HG03432 (cell line): ENCODE results near the gene CLSTN3.

Source experiments
- ATAC-seq: cut with Tn5 transposase; IDR thresholded peaks from one replicate; pipeline ENCODE4 v1.9.1; 2021; ENCODE audit warnings: mild to moderate bottlenecking, moderate library complexity; ENCODE audit not compliant: unreplicated experiment

CLSTN3 gene

DNA sequence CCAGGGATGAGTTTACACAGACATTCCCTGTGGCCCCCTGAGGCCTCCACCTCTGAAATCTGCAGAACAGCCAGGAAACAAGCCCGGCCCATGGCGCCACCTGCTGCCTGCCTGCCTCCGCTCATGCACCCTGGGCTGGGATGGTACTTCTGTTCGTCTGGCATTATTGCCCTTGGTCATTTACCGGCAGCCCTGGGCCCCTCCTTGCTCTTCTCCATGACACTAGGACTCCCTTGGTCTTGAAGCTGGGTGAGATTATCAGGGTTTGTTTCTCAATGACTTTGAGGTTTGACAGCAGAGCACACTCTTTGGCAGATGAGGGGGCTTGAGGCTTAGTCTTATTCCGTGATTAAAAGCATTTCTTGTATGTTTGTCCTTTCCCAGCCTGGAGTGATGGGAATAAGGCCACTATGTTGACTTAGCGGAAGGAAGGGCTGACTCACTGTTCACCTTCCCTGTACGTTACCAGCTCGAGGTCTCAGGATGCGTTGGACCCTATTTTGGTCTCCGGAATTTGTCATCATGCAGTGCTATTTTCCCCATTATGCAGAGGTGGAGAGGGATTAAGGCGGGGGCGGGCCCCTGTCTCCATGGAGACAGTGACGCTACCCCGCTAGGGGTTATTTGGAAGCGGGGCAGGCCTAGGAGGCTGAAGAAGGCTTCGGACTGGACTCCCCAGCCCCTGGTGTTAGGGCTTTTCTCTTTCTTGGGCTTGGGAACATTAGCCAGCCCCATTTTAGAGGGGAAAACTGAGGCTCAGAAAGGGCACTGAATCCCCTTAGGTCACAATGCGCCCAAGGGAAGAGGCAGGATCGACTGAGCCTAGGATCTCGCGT lies 58.6 kb downstream of the CLSTN3 start:
- peak; percentile 37 for ATAC-seq

DNA sequence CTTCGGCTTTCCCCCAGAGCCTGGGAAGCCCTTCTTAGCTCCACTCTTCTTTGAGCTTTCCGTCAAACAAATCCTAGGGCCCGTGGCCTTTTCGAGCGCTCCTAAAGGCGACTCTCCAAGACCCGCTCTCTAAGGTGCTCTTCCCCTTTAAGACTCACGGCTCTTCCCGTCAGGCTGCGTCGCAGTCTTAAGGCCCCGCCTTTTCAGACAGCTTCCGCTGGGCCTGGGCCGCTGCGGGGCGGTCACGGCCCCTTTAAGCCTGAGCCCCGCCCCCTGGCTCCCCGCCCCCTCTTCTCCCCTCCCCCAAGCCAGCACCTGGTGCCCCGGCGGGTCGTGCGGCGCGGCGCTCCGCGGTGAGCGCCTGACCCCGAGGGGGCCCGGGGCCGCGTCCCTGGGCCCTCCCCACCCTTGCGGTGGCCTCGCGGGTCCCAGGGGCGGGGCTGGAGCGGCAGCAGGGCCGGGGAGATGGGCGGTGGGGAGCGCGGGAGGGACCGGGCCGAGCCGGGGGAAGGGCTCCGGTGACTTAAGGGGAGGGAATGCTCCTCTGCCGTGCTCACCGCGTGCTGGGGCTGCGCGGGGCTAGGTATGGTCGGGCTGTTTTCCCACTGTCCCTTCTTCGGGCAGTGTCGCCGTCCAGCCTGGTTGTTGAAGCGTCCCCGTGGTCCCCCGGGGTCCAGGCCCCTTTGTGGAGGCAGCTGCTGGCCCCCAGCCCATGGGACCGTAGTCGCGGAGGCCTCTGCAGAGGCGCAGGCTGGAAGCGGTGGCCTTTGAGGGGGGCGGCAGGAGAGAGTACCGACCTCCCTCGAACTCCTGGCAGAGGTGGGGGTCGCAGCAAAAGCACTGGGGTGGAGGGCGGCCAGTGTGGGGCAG lies 59.5 kb downstream of the CLSTN3 start, which contains the start of gene PEX5:
PEX5 (plus strand) TSS at position 289 of the 870 bp plus-strand sequence. CDS start 692 bp downstream, outside the sequence.
- peak; percentile 95 for ATAC-seq

DNA sequence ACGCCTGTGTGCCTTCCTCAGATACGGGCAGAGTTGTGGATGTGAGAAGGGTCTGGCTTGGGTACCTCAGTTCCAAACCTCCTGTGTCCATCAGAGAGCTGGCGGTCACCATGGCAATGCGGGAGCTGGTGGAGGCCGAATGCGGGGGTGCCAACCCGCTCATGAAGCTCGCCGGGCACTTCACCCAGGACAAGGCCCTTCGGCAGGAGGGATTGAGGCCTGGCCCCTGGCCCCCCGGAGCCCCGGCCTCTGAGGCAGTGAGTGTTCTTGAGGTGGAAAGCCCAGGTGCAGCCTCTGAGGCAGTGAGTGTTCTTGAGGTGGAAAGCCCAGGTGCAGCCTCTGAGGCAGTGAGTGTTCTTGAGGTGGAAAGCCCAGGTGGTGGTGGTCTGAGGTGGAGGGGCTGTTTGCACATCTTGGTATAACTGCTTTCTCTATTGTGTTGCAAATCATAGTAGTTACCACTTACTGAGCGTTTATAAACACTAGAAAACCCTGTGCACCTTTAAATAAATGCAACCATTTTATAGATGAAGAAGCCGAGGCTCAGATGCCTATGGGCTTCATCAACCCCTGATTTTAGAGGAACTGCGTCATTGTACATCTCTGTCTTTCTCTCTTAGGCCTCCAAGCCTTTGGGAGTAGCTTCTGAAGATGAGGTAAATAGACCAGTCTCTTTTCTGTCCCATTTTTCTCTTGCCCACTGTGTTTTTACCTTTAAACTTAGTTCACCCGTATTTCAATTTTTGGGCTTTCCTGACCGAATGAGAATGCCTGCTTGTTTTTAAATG lies 60.3 kb downstream of the CLSTN3 start:
- ATAC-seq: peak; percentile 3

DNA sequence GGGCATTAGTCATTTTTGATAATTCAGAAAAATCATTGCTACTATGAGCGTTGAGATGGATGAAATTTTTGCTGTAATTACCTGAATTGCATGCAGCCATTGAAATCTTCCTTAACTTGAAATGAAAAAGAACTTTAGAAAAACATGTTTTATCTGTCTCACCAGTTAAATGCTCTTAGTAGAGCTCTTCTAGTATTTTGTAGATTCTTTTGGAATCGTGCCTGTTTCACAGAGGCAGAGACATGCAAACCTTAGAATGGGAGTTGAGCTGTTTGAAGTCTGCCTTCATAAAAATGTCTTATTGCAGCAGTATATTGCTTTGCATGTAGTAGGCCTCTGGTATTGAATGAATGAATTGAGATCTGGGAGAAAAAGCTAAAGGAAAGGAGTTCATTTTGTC lies 63.5 kb downstream of the CLSTN3 start:
- no peak for ATAC-seq

DNA sequence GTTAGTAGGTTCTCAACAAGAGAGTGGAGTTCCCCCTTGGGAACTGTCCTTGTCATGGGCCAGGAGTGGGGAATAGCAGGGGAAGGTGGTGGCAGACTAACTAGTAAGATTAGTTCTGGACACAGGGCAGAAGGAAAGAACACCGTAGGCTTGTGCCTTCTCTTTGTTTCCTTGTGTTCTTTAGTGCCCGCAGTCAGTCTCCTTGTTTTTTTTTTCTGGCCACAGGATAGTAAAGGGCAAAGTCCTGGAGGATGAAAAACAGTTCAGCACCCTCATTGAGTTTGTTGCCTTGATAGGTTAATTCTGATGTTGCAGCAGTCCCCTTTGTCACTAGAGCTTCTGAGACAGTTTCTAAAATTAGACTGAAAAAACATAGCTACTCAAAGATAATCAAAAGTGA lies 67.7 kb downstream of the CLSTN3 start:
- no peak for ATAC-seq

DNA sequence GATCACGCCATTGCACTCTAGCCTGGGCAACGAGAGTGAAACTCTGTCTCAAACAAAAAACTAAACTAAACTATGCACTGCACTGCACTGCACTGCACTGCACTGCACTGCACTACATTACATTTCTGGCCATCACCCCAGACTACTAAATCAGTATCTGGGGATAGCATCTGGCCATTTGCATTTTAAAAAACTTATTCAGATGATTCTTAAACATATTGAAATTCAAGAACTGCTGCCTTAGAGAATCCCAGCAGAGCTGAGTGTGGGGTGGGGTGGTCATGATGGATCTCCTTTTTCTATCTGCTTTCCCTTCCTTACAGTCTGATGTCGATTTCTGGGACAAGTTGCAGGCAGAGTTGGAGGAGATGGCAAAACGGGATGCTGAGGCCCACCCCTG lies 72.9 kb downstream of the CLSTN3 start:
- no peak for ATAC-seq

DNA sequence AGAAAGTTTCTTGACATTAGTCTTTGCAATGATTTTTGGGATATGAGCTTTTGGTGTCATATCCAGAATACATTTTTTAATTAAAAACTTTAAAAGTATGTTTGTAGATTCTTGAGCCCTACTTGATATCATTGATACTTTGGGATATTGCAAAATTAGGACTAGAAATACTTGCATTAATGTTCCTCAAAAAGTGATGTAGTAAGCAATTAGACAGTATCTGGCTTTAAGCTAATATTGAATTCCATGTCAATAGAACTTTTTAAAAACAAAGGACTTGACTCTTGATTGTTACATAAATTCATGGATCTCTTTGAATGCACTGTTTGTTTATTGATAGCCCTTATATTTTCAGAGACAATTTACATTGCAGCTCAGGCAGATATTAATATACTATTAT lies 74.9 kb downstream of the CLSTN3 start:
- ATAC-seq: no peak

DNA sequence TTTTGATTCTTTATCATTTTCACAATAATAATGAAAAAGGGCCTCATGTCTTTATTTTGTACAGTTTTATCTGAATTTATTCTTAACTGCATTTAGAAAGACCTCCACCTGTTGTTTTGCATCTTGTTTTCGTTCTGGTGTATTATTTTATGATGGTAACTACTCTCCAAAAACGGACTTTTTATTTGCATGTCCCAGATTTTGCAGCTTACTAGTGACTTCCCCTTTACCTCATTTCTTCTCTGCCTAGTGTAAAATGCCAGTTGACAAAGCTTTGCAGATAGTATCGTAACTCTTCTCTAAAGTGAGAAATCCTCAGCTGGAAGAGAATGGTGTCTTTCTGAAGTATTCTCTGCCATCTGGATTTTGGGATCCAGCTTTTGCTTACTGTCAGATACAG lies 76.5 kb downstream of the CLSTN3 start:
- ATAC-seq: no peak

DNA sequence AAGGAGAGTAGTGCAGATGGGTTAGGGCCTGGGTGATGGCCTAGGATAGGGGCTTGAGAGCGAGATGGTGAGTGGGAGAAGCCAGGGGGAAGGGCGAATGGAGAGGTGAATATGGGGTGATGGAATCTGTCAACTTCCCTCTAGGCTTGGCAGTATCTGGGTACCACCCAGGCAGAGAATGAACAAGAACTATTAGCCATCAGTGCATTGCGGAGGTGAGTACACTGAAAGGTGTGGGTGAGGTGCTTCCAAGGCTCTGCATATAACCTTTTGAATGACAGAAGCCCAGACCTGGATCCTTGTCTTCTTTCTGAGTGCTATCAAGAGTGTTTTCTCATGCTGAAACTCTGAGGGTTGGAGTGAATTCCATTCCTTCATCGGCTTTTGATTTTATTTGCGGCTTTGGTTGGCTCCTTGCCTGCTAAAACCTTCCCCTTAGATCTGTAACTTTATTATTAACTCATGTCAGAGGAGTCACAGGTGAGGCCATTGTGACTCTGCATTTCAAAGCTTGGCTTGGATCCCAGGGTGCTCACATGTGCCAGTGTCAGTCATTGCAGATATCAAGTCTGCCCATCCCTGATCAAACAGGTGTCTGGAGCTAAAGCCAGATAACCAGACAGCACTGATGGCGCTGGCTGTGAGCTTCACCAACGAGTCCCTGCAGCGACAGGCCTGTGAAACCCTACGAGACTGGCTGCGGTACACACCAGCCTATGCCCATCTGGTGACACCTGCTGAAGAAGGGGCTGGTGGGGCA lies 77.9 kb downstream of the CLSTN3 start:
- no peak for ATAC-seq
